Astrocyte (in vitro differentiated cells and primary cell): ENCODE results near the gene PRKCI. TPM values are rescaled to one million over a fixed set of nuclear protein-coding genes. Genes with fewer than 3 reads are reported as not detected.

Experiments
- DNase-seq: peaks from one replicate; pipeline ENCODE4 v3.0.0-alpha.2; 2010; ENCODE audit warnings: low read depth
- FAIRE-seq: peaks from 2 replicates; lab custom pipeline; 2011; peaks lifted over from hg19 to GRCh38; lab: Jason Lieb, UNC
- H2AFZ ChIP-seq: 2 replicates; pipeline ENCODE4 v1.6.0; 2012; ENCODE audit warnings: low read depth, low read length, inconsistent platforms
- H3K27ac ChIP-seq: 2 replicates; pipeline ENCODE4 v1.5.1; 2011; ENCODE audit warnings: low read depth, low read length, inconsistent platforms
- H3K27me3 ChIP-seq: 2 replicates; pipeline ENCODE4 v1.6.0; 2011; ENCODE audit warnings: low read length, inconsistent platforms; ENCODE audit not compliant: insufficient read depth
- H3K36me3 ChIP-seq: 2 replicates; pipeline ENCODE4 v1.5.1; 2011; ENCODE audit warnings: low read length, inconsistent platforms; ENCODE audit not compliant: insufficient read depth
- H3K4me1 ChIP-seq: 2 replicates; pipeline ENCODE4 v1.5.1; 2011; ENCODE audit warnings: low read length, inconsistent platforms; ENCODE audit not compliant: insufficient read depth
- H3K4me2 ChIP-seq: 2 replicates; pipeline ENCODE4 v1.6.0; 2012; ENCODE audit warnings: low read length, inconsistent platforms
- H3K4me3 ChIP-seq: 2 replicates; pipeline ENCODE4 v1.5.1; 2011; ENCODE audit warnings: low read depth, mild to moderate bottlenecking, low read length, inconsistent platforms; ENCODE audit not compliant: insufficient read depth
- H3K79me2 ChIP-seq: 2 replicates; pipeline ENCODE4 v1.6.0; 2012; ENCODE audit warnings: mild to moderate bottlenecking, low read length, inconsistent platforms; ENCODE audit not compliant: insufficient read depth
- H3K9ac ChIP-seq: 2 replicates; pipeline ENCODE4 v1.6.0; 2012; ENCODE audit warnings: mild to moderate bottlenecking, low read length, inconsistent platforms
- H3K9me3 ChIP-seq: 2 replicates; pipeline ENCODE4 v1.5.1; 2012; ENCODE audit warnings: low read depth, mild to moderate bottlenecking, low read length, inconsistent platforms; ENCODE audit not compliant: insufficient read depth
- H4K20me1 ChIP-seq: 2 replicates; pipeline ENCODE4 v1.6.0; 2012; ENCODE audit warnings: low read length, inconsistent platforms; ENCODE audit not compliant: insufficient read depth
- H3K27ac Mint-ChIP-seq: one replicate; pipeline ENCODE4 v1.8.0; 2021; ENCODE audit warnings: mild to moderate bottlenecking, mixed read lengths; ENCODE audit not compliant: unreplicated experiment
- H3K27me3 Mint-ChIP-seq: one replicate; pipeline ENCODE4 v1.8.0; 2021; ENCODE audit warnings: low read depth, mixed read lengths; ENCODE audit not compliant: unreplicated experiment
- H3K36me3 Mint-ChIP-seq: one replicate; pipeline ENCODE4 v1.8.0; 2021; ENCODE audit warnings: low read depth, mixed read lengths; ENCODE audit not compliant: unreplicated experiment
- H3K4me1 Mint-ChIP-seq: one replicate; pipeline ENCODE4 v1.8.0; 2021; ENCODE audit warnings: low read depth, mixed read lengths; ENCODE audit not compliant: unreplicated experiment
- H3K4me3 Mint-ChIP-seq: one replicate; pipeline ENCODE4 v1.8.0; 2021; ENCODE audit warnings: mild to moderate bottlenecking, moderate library complexity, mixed read lengths; ENCODE audit not compliant: unreplicated experiment
- H3K9me3 Mint-ChIP-seq: one replicate; pipeline ENCODE4 v1.8.0; 2021; ENCODE audit warnings: mild to moderate bottlenecking, mixed read lengths; ENCODE audit not compliant: unreplicated experiment
- CTCF ChIP-seq: IDR thresholded peaks from 2 replicates; pipeline ENCODE4 v1.5.1; 2011; ENCODE audit warnings: low read depth, mild to moderate bottlenecking, inconsistent platforms, low read length, moderate library complexity; ENCODE audit not compliant: insufficient read depth
- EZH2 ChIP-seq: IDR thresholded peaks from 2 replicates; pipeline ENCODE4 v1.6.1; 2012; ENCODE audit warnings: mild to moderate bottlenecking, low read length, inconsistent platforms; ENCODE audit not compliant: insufficient read depth
- total RNA-seq: library from RNA; stranded (reverse); gene quantifications from 2 replicates; pipeline ENCODE4 v1.2.1, GENCODE V29; 2021

Gene PRKCI
- total RNA-seq, 1 donor from 2014 or later = 65.2 TPM

DNA sequence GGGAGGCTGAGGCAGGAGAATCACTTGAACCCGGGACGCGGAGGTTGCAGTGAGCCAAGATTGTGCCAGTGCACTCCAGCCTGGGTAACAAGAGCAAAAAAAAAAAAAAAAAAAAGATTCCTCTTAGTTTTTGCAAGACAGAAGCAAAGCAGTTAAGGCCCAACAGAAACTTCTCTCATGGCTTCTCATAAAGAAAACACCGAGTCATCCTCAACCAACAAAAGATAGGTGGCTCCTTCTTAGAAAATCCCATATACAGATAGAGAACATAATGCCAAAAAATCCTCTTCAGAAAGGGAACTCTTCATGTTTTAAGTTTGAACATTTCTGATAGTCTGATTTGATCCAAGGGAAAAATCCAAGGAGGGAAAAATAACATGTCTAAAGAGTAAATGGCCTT lies 122.7 kb downstream of the PRKCI start:
- H3K27me3 ChIP-seq = no peaks in the 10 kb centered on the region
- no peak overlapping the region for H3K4me3 Mint-ChIP-seq
- no peak overlapping the region for H3K4me2 ChIP-seq
- H4K20me1 ChIP-seq = no peaks in the 10 kb centered on the region
- H3K4me1 ChIP-seq = no peaks in the 10 kb centered on the region
- DNase-seq = no peak
- peaks cover 2% of the 10 kb centered on the region for H3K27me3 Mint-ChIP-seq
- H3K79me2 ChIP-seq = no peaks in the 10 kb centered on the region
- H3K9ac ChIP-seq = no peak overlapping the region
- H2AFZ ChIP-seq = peak overlapping the region; percentile 34
- no peak for TF ChIP-seq CTCF
- no peak for TF ChIP-seq EZH2
- no peaks in the 10 kb centered on the region for H3K9me3 Mint-ChIP-seq
- no peaks in the 10 kb centered on the region for H3K36me3 Mint-ChIP-seq
- no peak overlapping the region for H3K27ac ChIP-seq
- no peaks in the 10 kb centered on the region for H3K9me3 ChIP-seq
- peaks cover 15% of the 10 kb centered on the region for H3K4me1 Mint-ChIP-seq
- FAIRE-seq = no peak
- H3K27ac Mint-ChIP-seq = peak overlapping the region; percentile 94
- no peak overlapping the region for H3K4me3 ChIP-seq
- H3K36me3 ChIP-seq = no peaks in the 10 kb centered on the region

- H3K27ac Mint-ChIP-seq = peak overlapping the region; percentile 47
- peaks cover 15% of the 10 kb centered on the region for H3K4me1 Mint-ChIP-seq
- H3K36me3 Mint-ChIP-seq = no peaks in the 10 kb centered on the region
- Histone ChIP-seq H3K27ac (no peak overlapping the region), H4K20me1 (no peaks in the 10 kb centered on the region), H3K4me2 (no peak overlapping the region), H3K9me3 (no peaks in the 10 kb centered on the region), H2AFZ (no peak overlapping the region), H3K79me2 (no peaks in the 10 kb centered on the region), H3K4me1 (no peaks in the 10 kb centered on the region), H3K9ac (no peak overlapping the region), H3K27me3 (no peaks in the 10 kb centered on the region), H3K36me3 (no peaks in the 10 kb centered on the region), H3K4me3 (no peak overlapping the region)
- H3K27me3 Mint-ChIP-seq = peaks cover 4% of the 10 kb centered on the region
- DNase-seq (no peak), FAIRE-seq (no peak)
- no peak overlapping the region for H3K4me3 Mint-ChIP-seq
- TF ChIP-seq CTCF = no peak
- TF ChIP-seq EZH2 = no peak
- no peaks in the 10 kb centered on the region for H3K9me3 Mint-ChIP-seq
Observed at GRCh38 chr3:170346481-170347392, 124.5 kb downstream of the PRKCI start.
